Fibroblast of lung (primary cell): ENCODE measurements around the gene ANKRD45. TPM values are rescaled to one million over a fixed set of nuclear protein-coding genes. Genes with fewer than 3 reads are reported as not detected.
"Not testable (repeated sequence)": the region's sequence is repeated elsewhere in the genome, so short reads cannot be mapped to it uniquely, and the experiment has no call there.

Experiments used
- DNase-seq, 2 donors: peaks; one replicate each; pipeline versions ENCODE4 v3.0.0 to v3.0.0-alpha.2; 2010; ENCODE audit warnings: low read depth in 2 of 2
- H2AFZ ChIP-seq: 2 replicates; pipeline ENCODE4 v1.5.1; 2012; ENCODE audit warnings: low read length, control low read depth, inconsistent platforms
- H3K27ac ChIP-seq: 2 replicates; pipeline ENCODE4 v1.5.1; 2011; ENCODE audit warnings: low read length, control low read depth; ENCODE audit not compliant: insufficient read depth
- H3K27me3 ChIP-seq: 2 replicates; pipeline ENCODE4 v1.5.1; 2011; ENCODE audit warnings: mild to moderate bottlenecking, low read length; ENCODE audit not compliant: control insufficient read depth, insufficient read depth
- H3K36me3 ChIP-seq: 2 replicates; pipeline ENCODE4 v1.5.1; 2011; ENCODE audit warnings: low read length; ENCODE audit not compliant: control insufficient read depth, insufficient read depth
- H3K4me1 ChIP-seq: 2 replicates; pipeline ENCODE4 v1.5.1; 2011; ENCODE audit warnings: low read length; ENCODE audit not compliant: control insufficient read depth, insufficient read depth; ENCODE audit errors: extremely low read depth
- H3K4me2 ChIP-seq: 2 replicates; pipeline ENCODE4 v1.5.1; 2011; ENCODE audit warnings: low read length, control low read depth; ENCODE audit not compliant: insufficient read depth; ENCODE audit errors: extremely low read depth
- H3K4me3 ChIP-seq, 4 experiments: fragments of 200-600 bp in 1 of 4; sonication (generic) in 1 of 4; replicated peaks in 1 of 4; 2 replicates each; pipeline ENCODE4 v1.5.1; 2011 to 2016; ENCODE audit warnings: low read length in 4 of 4, low read depth in 3 of 4, mild to moderate bottlenecking in 3 of 4, control low read depth in 2 of 4, inconsistent platforms in 1 of 4, mixed read lengths in 1 of 4; ENCODE audit not compliant: insufficient read depth in 1 of 4; ENCODE audit errors: control extremely low read depth in 1 of 4
- H3K79me2 ChIP-seq: 2 replicates; pipeline ENCODE4 v1.5.1; 2012; ENCODE audit warnings: mild to moderate bottlenecking, low read length, inconsistent platforms; ENCODE audit not compliant: control insufficient read depth, insufficient read depth
- H3K9ac ChIP-seq: 2 replicates; pipeline ENCODE4 v1.5.1; 2011; ENCODE audit warnings: mild to moderate bottlenecking, low read length, control low read depth; ENCODE audit not compliant: insufficient read depth
- H3K9me3 ChIP-seq: 2 replicates; pipeline ENCODE4 v1.5.1; 2012; ENCODE audit warnings: low read depth, low read length; ENCODE audit not compliant: control insufficient read depth, insufficient read depth
- H4K20me1 ChIP-seq: 2 replicates; pipeline ENCODE4 v1.5.1; 2011; ENCODE audit warnings: low read length; ENCODE audit not compliant: control insufficient read depth, insufficient read depth; ENCODE audit errors: extremely low read depth
- EZH2 ChIP-seq: IDR thresholded peaks from 2 replicates; pipeline ENCODE4 v1.5.1; 2012; ENCODE audit warnings: low read length, control low read depth, mild to moderate bottlenecking; ENCODE audit errors: missing control alignments
- polyA plus RNA-seq, 2 donors: library from polyadenylated mRNA; depleted of rRNA in 1 of 2; stranded (reverse) in 1 of 2; unstranded in 1 of 2; fragments of >200 nt; gene quantifications; 2 replicates each; pipeline ENCODE4 v1.2.1, GENCODE V29; 2011 to 2012; ENCODE audit warnings: missing spikeins in 1 of 2
- total RNA-seq: library from RNA; depleted of rRNA; stranded (reverse); fragments of >200 nt; gene quantifications from 2 replicates; pipeline ENCODE4 v1.2.1, GENCODE V29; 2014
- TF ChIP-seq, protein P1 (sequence below), 2 donors: IDR thresholded peaks in 1 of 2; conservative IDR thresholded peaks in 1 of 2; 1 replicate in 1 of 2; 2 replicates in 1 of 2; pipeline ENCODE4 v1.5.1; 2011 to 2012; ENCODE audit warnings: low read length in 2 of 2, control low read depth in 1 of 2, inconsistent platforms in 1 of 2, low read depth in 1 of 2, mild to moderate bottlenecking in 1 of 2

ANKRD45 gene
- total and polyA plus RNA-seq, 2 donors (not counting 1 experiment from before 2014, with no cell fraction given) = 0.43 to 1.7 TPM

DNA sequence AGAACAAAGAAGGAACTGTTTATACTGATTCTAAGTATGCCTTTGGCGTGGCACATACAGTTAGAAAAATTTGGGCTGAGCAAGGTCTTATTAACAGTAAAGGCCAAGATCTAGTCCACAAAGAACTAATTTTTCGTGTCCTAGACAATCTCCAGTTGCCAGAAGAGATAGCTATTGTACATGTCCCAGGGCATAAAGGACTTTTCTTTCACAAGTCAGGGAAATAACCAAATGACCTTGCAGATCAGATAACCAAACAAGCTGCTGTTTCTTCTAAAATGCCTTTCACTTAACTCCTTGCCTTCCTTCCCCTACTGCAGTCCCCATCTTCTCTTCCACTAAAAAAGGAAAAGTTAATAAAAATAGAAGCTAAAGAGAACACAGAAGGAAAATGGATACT lies 30.5 kb downstream of the ANKRD45 start:
- no peak overlapping the region for H3K9ac ChIP-seq
- H3K4me3 ChIP-seq = no peak overlapping the region
- H2AFZ ChIP-seq = no peak overlapping the region
- no peaks in the 10 kb centered on the region for H3K79me2 ChIP-seq
- no peak overlapping the region for H3K27ac ChIP-seq
- DNase-seq = no peak
- TF ChIP-seq, protein P1, sequence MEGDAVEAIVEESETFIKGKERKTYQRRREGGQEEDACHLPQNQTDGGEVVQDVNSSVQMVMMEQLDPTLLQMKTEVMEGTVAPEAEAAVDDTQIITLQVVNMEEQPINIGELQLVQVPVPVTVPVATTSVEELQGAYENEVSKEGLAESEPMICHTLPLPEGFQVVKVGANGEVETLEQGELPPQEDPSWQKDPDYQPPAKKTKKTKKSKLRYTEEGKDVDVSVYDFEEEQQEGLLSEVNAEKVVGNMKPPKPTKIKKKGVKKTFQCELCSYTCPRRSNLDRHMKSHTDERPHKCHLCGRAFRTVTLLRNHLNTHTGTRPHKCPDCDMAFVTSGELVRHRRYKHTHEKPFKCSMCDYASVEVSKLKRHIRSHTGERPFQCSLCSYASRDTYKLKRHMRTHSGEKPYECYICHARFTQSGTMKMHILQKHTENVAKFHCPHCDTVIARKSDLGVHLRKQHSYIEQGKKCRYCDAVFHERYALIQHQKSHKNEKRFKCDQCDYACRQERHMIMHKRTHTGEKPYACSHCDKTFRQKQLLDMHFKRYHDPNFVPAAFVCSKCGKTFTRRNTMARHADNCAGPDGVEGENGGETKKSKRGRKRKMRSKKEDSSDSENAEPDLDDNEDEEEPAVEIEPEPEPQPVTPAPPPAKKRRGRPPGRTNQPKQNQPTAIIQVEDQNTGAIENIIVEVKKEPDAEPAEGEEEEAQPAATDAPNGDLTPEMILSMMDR (conservative IDR thresholded peaks at IDR 0.05 in 1 of 2, IDR thresholded peaks at IDR 0.05 in 1 of 2; ENCODE audit: low read depth in 1 of 2, low read length in 2 of 2) = no peak
- no peak for TF ChIP-seq EZH2
- H3K9me3 ChIP-seq = no peaks in the 10 kb centered on the region
- no peaks in the 10 kb centered on the region for H3K4me1 ChIP-seq
- H3K36me3 ChIP-seq = no peaks in the 10 kb centered on the region
- no peaks in the 10 kb centered on the region for H3K27me3 ChIP-seq
- no peaks in the 10 kb centered on the region for H4K20me1 ChIP-seq
- H3K4me2 ChIP-seq = no peak overlapping the region

DNA sequence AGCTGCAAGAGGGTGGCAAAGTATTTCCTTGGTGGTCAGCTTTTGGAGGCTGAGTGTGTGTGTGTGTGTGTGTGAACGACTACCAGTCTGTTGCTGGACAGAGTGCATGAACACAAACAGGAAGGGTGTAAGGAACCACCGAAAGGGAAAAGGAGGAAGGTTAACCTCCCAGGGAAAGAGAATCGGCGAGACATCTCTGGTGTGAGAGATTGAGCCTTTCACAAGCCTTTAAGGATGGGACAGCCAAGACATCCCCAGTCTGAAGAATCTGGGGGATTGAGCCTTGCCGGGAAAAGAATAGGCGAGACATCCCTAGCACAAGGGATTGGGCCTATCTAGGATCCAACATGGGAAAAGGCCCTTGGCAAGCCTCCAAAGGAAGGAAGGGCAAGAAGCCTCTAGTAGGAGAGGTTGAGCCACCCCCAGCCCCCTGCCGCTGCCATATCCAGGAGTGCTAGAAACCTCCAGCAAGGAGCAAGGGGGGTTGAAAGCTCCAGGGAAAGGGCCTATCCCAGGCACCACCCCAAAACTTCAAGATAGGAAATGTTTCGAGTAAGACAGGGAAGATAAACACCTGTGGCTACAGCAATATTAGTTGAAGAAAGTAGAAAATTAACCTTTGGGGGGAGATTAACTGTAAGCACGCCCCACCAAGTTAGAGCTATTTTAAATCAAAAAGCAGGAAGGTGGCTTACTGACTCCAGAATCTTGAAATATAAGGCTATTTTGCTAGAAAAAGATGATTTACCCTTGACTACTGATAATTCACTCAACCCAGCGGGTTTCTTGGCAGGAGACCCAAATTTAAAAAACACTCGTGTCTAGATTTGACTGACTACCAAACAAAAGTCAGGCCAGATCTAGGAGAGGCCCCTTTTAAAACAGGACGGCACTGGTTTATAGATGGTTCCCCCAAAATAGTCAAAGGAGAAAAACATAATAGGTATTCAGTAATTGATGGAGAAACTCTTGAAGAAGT lies 31.3 kb downstream of the ANKRD45 start:
- H3K79me2 ChIP-seq = no peaks in the 10 kb centered on the region
- no peak overlapping the region for H3K9ac ChIP-seq
- no peak overlapping the region for H2AFZ ChIP-seq
- no peak overlapping the region for H3K27ac ChIP-seq
- H3K27me3 ChIP-seq = no peaks in the 10 kb centered on the region
- no peaks in the 10 kb centered on the region for H3K36me3 ChIP-seq
- TF ChIP-seq, protein P1 (conservative IDR thresholded peaks at IDR 0.05 in 1 of 2, IDR thresholded peaks at IDR 0.05 in 1 of 2; ENCODE audit: low read depth in 1 of 2, low read length in 2 of 2) = no peak
- no peak for TF ChIP-seq EZH2
- no peaks in the 10 kb centered on the region for H3K9me3 ChIP-seq
- no peaks in the 10 kb centered on the region for H4K20me1 ChIP-seq
- no peak overlapping the region for H3K4me2 ChIP-seq
- H3K4me3 ChIP-seq = no peak overlapping the region
- DNase-seq = no peak
- H3K4me1 ChIP-seq = no peaks in the 10 kb centered on the region

DNA sequence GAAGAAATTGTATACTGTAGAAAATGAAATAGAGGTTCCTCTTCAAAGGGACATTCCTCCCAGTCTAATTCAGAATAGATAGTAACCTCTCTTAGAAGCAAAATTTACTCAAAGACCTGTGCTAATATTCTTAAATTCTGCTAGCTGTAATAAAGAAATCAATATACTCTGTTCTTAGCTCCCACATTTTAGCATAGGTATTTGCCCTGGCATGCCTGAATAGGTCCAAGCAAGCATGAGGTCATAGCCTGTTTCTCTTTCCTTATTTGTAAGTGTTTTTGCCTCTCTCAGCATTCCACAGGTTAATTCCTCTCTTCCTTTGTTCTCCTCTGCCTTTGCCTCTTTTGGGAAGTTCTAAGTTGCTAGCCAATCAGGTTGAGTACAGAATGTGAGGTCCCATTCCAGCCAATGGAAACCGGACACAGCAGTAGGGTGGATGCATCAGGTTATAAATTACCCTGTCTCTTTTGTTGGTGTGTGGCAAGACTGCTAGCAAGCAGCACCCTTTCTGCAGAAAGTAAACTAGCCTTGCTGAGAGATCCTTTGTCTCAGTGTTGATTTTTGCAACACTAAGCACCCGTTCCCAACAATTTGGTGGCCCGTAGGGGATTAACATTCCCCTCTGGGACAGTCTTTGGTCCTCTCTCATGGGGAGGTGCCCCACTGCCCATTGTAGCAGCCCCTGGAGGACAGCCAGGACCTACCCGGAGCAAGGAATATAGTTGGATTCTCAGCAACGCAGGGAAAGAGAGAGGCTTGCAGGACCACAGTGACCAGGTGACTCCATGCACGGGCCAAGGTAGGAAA lies 32.2 kb downstream of the ANKRD45 start:
- H4K20me1 ChIP-seq, H3K27ac ChIP-seq, H3K4me2 ChIP-seq, H3K9me3 ChIP-seq, H3K79me2 ChIP-seq, DNase-seq, H2AFZ ChIP-seq, H3K9ac ChIP-seq, H3K27me3 ChIP-seq, H3K36me3 ChIP-seq, H3K4me1 ChIP-seq, H3K4me3 ChIP-seq: not testable (repeated sequence)
